NCI-H510A (cell line): ENCODE measurements around the gene EFNB2.

Experiments
- DNase-seq: peaks from one replicate; lab custom pipeline; 2025; lab: John Stamatoyannopoulos, UW

The EFNB2 gene

GRCh38 chr13:106449096-106449495, 86.4 kb downstream of the EFNB2 start:
- DNase-seq, result no peak

GRCh38 chr13:106445996-106446395, 89.5 kb downstream of the EFNB2 start:
- no peak for DNase-seq

- DNase-seq, result no peak
These were observed 91.7 kb downstream of the EFNB2 start for GRCh38 chr13:106443607-106444322.

- no peak for DNase-seq
These were observed 94.6 kb downstream of the EFNB2 start for GRCh38 chr13:106440866-106441265.
